ENCODE measurements around the gene OR8G5.
A peak's percentile ranks its signal among the peaks of the same experiment; 100 is the strongest.

The OR8G5 gene

DNA sequence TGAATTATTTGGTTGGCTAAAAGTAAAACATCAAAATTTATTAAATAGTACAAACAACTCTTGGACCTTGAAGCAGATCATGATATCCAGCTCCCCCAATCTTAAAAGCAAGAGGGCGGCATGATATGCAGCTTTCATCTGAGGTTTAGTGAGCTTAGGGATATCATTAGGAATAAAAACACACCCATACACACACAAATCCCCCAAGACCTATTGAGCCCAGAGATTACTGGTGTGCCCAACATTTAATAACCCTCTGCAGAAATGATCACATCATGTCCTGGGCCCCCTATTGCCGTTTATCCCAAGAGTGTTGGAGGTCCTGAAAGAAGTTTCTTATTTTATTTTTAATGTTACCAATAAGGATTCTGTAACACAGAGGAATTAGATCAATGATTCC lies 57.7 kb downstream of the OR8G5 start, which contains the start of gene OR8D1:
OR8D1 (minus strand) TSS at position 101 of the 400 bp plus-strand sequence. CDS start 3,183 bp downstream, outside the sequence.
- no peak within 1 kb of the TSS for H2AFZ ChIP-seq (ENCODE audit: low read depth, low read length)
- H2BK5ac ChIP-seq (ENCODE audit: low read depth, low read length, poor library complexity, severe bottlenecking), result no peak within 1 kb of the TSS

DNA sequence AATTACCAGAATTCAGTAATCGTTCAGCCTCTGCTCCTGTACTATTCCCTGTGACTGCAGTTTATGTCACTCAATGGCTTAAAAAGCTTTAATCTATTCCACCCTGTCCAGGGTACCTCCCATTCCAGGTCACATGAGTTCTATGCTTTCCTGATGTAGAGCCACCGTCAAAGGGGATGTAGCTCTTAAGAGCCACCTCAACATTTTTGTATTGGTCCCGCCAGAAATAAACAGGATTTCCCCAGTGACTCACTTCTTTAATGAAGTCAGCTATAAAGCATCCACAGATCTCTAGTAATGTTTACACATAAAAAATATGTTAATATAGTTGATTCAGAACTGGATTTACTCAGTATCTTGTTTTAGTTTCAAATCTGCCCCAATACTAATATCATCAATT lies 58.9 kb downstream of the OR8G5 start:
- WGBS, result 45% methylated on average over 2 of the region's 3 CpGs
- Histone ChIP-seq H3K18ac (ENCODE audit: low read depth in 1 of 2, low read length in 2 of 2) (no peak overlapping the region), H3K79me1 (replicated peaks; ENCODE audit: low read length, poor library complexity, severe bottlenecking) (no peaks in the 10 kb centered on the region), H3K27ac (ENCODE audit: low read length, poor library complexity, severe bottlenecking) (no peak overlapping the region), H4K8ac (ENCODE audit: low read length) (no peak overlapping the region), H2BK15ac (ENCODE audit: low read depth, poor library complexity, severe bottlenecking) (no peak overlapping the region), H3K27me3 (ENCODE audit: control insufficient read depth in 1 of 2, insufficient read depth in 1 of 2, low read length in 2 of 2) (no peaks in the 10 kb centered on the region), H2BK5ac (ENCODE audit: low read depth, low read length, poor library complexity, severe bottlenecking) (no peak overlapping the region), H3K36me3 (ENCODE audit: control insufficient read depth in 1 of 2, insufficient read depth in 2 of 2, low read depth in 1 of 2, low read length in 2 of 2) (no peaks in the 10 kb centered on the region), H2AK5ac (ENCODE audit: low read length, severe bottlenecking) (no peak overlapping the region), H2BK12ac (ENCODE audit: low read length in 2 of 2) (no peak overlapping the region), H3K4me3 (ENCODE audit: insufficient read depth in 1 of 2, low read depth in 1 of 2, low read length in 2 of 2) (no peak overlapping the region), H3K14ac (ENCODE audit: low read length in 2 of 2) (no peak overlapping the region), H3K4me2 (ENCODE audit: low read length, poor library complexity, severe bottlenecking) (no peak overlapping the region), H2BK120ac (ENCODE audit: low read depth, low read length) (no peak overlapping the region), H3K9ac (ENCODE audit: low read length) (no peak overlapping the region), H3K4me1 (ENCODE audit: control insufficient read depth, insufficient read depth, low read depth, low read length) (no peaks in the 10 kb centered on the region), H3K23ac (ENCODE audit: low read length in 2 of 2) (no peak overlapping the region), H3K9me3 (ENCODE audit: control insufficient read depth, low read length) (no peaks in the 10 kb centered on the region), H3K4ac (ENCODE audit: low read depth in 1 of 2, low read length in 2 of 2) (no peak overlapping the region), H2AFZ (ENCODE audit: low read depth, low read length) (no peak overlapping the region), H4K91ac (ENCODE audit: low read length) (no peak overlapping the region)
- DNase-seq, result peak; percentile 77

More for the DNA sequence above, 57.7 kb downstream of the OR8G5 start, which contains the start of gene OR8D1:
- no peak within 1 kb of the TSS for H3K14ac ChIP-seq (ENCODE audit: low read length in 2 of 2)
- no peak within 1 kb of the TSS for H4K91ac ChIP-seq (ENCODE audit: low read length)
- H3K4me3 ChIP-seq (ENCODE audit: insufficient read depth in 1 of 2, low read depth in 1 of 2, low read length in 2 of 2), result no peak within 1 kb of the TSS
- H3K4me1 ChIP-seq (ENCODE audit: control insufficient read depth, insufficient read depth, low read depth, low read length), result no peaks in the 10 kb centered on the region
- no peak within 1 kb of the TSS for H2AK5ac ChIP-seq (ENCODE audit: low read length, severe bottlenecking)
- no peak within 1 kb of the TSS for H2BK12ac ChIP-seq (ENCODE audit: low read length in 2 of 2)
- H3K79me1 ChIP-seq (replicated peaks; ENCODE audit: low read length, poor library complexity, severe bottlenecking), result no peaks in the 10 kb centered on the region
- no peak within 1 kb of the TSS for H3K4me2 ChIP-seq (ENCODE audit: low read length, poor library complexity, severe bottlenecking)
- H3K18ac ChIP-seq (ENCODE audit: low read depth in 1 of 2, low read length in 2 of 2), result peak within 1 kb of the TSS in 1 of 2 experiments; percentile 34
- H3K9me3 ChIP-seq (ENCODE audit: control insufficient read depth, low read length), result no peaks in the 10 kb centered on the region
- H3K9ac ChIP-seq (ENCODE audit: low read length), result no peak within 1 kb of the TSS
- no peak within 1 kb of the TSS for H2BK120ac ChIP-seq (ENCODE audit: low read depth, low read length)
- no peak within 1 kb of the TSS for H3K4ac ChIP-seq (ENCODE audit: low read depth in 1 of 2, low read length in 2 of 2)
- no peaks in the 10 kb centered on the region for H3K27me3 ChIP-seq (ENCODE audit: control insufficient read depth in 1 of 2, insufficient read depth in 1 of 2, low read length in 2 of 2)
- H3K23ac ChIP-seq (ENCODE audit: low read length in 2 of 2), result no peak within 1 kb of the TSS
- no peak within 1 kb of the TSS for H2BK15ac ChIP-seq (ENCODE audit: low read depth, poor library complexity, severe bottlenecking)
- no peak within 1 kb of the TSS for H4K8ac ChIP-seq (ENCODE audit: low read length)
- no peaks in the 10 kb centered on the region for H3K36me3 ChIP-seq (ENCODE audit: control insufficient read depth in 1 of 2, insufficient read depth in 2 of 2, low read depth in 1 of 2, low read length in 2 of 2)
- 100% methylated on average over 1 of the region's 2 CpGs for WGBS
- no peak within 1 kb of the TSS for H3K27ac ChIP-seq (ENCODE audit: low read length, poor library complexity, severe bottlenecking)
- no peak for DNase-seq
